ENCODE data around the gene CP.

Gene CP

GRCh38 chr3:149122721-149123578 is 98.7 kb downstream of the CP start:
- DNase-seq (ENCODE audit: low read depth in 3 of 3), result no peak
